ENCODE measurements around the gene EXOSC10.
"Not testable (repeated sequence)": the region's sequence is repeated elsewhere in the genome, so short reads cannot be mapped to it uniquely, and the experiment has no call there.

The EXOSC10 gene

DNA sequence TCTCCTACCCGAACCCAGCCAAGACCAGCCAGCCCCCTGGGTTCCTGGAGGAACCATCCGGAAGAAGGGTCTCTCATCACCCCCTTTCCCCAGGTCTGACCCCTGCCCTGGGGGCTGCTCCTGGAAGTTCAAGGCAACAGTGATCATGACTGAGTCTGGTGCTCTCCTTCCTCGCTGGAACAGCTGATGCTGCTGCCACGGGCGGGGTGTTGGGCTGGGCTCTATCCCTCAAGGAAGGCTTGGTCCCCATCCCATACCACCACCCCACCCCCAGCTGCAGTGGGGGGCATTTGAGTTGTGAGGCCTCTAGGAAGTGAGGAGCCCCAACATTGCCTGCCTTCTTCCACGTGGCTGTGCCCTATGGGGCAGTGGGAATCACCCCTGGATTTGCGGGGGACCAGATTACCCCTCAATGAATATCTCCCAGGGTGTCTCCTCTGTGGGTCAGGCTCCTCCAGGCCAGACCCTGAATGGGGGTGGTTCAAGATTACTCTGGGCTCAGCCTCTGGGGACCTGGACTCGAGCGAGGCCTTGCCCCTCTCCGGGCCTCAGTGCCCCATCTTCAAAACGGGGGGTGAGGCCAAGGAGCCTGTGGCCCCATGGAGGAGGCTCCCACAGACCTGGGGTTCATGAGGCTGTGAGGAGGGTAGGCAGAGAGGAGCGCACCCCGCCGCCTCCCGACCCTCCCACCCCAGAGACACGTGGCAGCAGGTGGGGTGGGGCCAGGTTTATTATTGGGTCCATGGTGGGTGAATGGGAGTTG, 55.4 kb downstream of the EXOSC10 start:
- no peak for DNase-seq (ENCODE audit: low read depth in 2 of 2)

DNA sequence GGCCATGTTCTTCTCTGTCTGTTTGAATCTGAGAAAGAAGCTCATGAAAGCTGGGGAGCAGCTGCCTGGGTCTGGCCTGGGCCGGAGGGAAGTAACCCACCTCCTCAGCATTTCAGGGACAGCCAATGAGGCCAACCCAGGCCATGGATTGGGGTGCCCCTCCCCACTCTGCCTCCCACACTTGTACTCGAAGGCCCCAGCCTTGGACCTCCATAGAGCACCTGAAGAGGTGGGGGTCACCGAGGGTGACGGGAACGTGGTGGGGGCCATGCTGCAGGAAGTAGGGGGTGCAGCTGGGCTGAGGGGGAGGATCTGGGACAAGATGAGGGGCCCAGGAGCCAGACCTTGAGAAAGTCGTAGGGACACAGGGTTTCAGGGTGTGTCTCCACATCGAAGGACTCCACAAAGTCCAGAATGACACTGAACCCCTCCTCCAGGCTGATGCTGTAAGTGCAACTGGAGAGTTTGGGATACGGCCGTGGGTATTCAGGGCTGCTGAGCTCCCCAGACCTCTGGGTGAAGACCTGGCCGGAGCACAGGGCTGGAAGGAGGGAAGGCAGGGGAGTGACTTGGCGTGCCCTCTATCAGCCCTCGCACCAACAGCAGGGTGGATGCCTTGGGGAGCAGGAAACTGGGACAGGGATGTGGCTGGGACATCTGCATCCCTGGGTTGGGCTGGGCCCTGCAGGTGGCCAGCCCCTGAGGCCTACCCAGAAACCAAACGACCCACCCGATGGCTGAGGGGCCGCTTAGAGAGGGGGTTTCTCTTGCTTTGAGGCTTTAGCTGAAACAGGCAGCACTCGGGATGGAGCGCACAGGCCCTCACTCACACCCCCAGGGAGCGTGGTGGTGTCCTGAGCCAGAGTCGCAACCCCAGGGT, 56.4 kb downstream of the EXOSC10 start:
- no peak for DNase-seq (ENCODE audit: low read depth in 2 of 2)

DNA sequence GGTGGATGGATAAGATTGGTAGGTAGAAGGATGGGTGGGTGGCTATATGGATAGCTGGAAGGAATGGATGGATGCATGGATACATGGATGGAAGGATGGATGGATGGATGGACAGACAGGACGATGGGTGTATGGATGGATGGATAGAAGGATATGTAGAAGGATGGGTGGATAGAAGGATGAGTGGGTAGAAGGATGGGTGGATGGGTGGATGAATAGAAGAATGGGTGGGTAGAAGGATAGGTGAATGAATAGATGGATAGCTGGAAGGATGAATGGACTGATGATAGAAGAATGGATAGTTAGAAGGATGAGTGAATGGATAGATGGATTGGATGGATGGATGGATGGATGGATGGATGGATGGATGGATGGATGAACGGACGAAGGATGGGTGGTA, 57.6 kb downstream of the EXOSC10 start:
- DNase-seq (ENCODE audit: low read depth in 2 of 2): no peak

DNA sequence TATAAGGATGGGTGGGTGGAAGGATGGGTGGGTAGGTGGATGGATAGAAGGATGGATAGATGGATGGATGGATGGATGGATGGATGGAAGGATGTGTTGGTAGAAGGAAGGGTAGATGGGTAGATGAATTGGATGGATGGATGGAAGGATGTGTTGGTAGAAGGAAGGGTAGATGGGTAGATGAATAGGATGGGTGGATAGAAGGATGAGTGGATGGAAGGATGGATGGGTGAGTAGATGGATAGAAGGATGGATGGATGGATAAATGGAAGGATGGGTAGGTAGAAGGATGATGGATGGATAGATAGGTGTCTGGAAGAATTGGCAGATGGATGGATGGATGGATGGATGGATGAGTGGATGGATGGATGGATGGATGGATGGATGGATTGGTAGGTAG, 58.6 kb downstream of the EXOSC10 start:
- no peak for DNase-seq (ENCODE audit: low read depth in 2 of 2)

DNA sequence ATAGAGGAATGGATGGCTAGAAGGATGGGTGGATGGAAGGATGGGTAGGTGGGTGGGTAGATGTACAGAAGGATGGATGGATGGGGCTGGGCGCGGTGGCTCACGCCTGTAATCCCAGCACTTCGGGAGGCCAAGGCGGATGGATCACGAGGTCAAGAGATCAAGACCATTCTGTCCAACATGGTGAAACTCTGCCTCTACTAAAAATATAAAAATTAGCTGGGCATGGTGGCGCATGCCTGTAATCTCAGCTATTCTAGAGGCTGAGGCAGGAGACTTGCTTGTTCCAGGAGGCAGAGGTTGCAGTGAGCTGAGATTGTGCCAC, 59.6 kb downstream of the EXOSC10 start:
- not testable (repeated sequence) for DNase-seq (ENCODE audit: low read depth in 2 of 2)

DNA sequence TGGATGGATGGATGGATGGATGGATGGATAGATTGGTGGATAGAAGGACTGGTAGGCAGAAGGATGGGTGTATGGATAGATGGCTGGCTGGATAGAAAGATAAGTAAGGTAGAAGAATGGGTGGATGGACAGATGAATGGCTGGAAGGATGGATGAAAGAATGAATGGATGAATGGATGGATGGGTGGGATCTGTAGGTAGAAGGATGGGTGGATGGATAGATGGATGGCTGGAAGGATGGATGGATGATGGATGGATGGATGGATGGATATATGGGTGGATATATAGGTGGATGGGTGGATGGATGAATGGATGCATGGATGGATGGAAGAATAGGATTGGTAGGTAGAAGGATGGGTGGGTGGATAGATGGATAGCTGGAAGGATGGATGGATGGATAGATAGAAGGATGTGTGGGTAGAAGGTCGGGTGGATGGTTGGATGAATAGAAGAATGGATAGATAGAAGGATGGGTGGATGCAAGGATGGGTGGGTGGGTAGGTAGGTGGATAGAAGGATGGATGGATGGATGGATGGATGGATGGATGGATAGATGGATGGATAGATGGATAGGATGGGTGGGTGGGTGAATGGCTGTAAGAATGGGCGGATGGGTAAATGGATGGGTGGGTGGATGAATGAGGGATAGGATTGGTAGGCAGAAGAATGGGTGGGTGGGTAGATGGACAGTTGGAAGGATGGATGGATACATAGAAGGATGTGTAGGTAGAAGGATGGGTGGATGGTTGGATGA, 60.1 kb downstream of the EXOSC10 start:
- no peak for DNase-seq (ENCODE audit: low read depth in 2 of 2)

DNA sequence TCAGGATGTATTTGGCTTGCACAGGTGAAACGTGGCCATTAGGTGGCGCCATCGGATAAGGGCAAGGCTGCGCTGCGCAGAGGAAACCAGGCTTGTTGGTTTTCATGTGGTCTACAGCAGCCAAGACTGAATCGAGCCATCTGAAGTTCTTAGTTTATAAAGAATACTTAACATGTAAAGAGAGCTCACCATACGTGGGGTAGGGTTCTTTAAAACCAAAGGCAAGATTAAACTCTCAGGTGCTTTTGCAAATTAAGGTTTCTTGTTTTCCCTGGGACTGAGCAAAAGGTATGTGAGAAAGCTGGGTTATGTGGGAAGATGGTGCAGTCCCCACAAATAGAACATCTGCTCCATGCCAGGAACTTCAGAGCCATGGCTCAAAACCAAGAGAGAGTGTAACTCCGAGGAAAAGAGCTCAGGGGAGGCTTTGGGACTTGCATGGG, 61.9 kb downstream of the EXOSC10 start:
- DNase-seq (ENCODE audit: low read depth in 2 of 2): peak; percentile 53 to 75

DNA sequence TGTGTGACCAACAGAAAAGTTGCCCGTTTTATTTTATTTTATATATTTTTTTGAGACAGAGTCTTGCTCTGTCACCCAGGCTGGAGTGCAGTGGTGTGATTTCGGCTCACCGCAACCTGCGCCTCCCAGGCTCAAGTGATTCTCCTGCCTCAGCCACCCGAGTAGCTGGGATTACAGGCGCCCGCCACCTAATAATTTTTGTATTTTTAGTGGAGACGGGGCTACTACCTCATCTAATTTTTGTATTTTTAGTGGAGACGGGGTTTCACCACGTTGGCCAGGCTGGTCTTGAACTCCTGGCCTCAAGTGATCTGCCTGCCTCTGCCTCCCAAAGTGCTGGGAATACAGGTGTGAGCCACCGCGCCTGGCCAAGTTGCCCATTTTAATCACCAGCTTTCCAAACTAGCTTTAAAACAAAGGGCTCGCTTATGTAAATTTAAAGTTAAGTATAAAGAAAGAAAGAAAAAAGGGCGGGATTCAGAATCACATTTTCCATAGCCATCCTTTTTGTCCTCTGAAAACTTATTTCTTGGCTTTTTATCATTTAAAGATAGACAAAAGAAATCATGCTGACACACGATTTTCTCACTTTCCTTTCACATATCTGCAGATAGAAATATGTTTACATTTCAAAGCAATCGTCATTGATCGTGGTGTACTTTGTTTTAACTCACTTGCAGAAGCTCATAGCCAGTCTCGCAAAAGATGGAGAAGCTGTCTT, 62.5 kb downstream of the EXOSC10 start:
- DNase-seq (ENCODE audit: low read depth in 2 of 2): not testable (repeated sequence)

DNA sequence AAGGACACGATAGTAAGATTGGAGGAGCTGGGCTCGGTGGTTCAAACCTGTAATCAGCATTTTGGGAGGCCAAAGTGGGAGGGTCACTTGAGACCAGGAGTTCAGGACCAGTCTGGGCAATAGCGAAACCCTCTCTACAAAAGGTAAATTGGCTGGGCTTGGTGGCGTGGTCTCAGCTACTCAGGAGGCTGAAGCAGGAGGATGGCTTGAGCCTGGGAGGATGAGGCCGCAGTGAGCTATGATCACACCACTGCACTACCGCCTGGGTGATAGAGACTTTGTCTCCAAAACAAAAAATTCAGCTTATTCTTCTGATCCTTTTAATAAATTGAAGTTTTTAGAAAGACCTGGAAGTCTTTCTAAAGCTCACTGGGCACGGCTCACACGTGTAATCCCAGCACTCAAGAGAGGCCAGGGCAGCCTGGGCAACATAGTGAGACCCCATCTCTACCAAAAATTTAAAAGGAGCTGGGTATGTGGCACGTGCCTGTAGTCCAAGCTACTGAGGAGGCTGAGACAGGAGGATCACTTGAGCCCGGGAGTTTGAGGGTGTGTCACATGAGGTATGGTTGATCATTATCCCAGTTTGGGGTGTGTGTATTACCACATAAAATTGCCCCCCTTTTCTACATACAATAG, 67.9 kb downstream of the EXOSC10 start:
- no peak for DNase-seq (ENCODE audit: low read depth in 2 of 2)

DNA sequence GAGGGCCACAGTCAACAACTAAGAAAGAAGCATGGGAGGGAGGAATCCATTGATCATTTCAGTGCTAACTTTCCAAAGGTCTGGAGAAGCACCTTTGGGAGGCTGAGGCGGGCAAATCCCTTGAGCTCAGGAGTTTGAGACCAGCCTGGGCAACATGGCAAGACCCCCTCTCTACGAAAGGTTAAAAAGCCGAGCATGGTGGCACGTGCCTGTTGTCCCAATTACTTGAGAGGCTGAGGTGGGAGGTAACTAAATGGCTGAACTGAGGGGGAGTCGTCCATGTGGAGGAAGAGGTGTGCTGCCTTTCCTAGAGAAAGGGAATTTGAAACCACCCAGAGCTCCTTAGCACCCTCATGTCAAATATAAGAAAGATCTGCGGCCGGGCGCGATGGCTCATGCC, 68.8 kb downstream of the EXOSC10 start:
- no peak for DNase-seq (ENCODE audit: low read depth in 2 of 2)

DNA sequence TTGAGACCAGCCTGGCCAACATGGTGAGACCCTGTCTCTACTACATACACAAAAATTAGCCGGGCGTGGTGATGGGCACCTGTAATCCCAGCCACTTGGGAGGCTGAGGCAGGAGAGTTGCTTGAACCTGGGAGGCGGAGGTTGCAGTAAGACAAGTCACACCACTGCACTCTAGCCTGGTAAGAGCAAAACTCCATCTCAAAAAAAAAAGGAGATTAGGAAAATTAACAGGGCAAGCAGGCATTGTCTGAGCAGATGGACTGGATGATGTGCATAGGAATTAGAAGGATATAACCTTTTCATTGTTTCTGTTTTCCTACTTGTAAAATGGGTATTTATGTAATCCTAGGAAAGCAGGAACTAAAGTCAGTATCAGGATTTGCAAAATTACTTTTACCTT, 71.7 kb downstream of the EXOSC10 start:
- DNase-seq (ENCODE audit: low read depth in 2 of 2): no peak

DNA sequence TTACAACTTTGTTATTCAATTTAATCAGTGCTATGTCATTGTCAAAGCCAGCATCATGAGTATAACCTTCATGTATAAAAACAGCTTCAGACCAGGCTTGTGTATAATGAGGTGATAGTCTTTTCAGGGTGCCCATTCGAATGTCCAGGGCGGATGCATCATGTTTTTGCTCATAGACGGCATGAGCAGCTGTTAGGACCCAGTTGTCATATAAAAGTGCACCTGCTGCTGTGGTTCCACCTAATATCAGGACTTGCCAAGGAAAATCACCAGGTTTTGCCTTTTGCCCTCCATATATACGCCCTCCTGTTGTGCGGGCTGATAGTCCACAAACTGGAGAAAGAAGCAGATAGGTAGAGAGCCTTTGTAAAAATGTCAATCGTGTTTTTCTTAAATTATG, 72.4 kb downstream of the EXOSC10 start:
- no peak for DNase-seq (ENCODE audit: low read depth in 2 of 2)

DNA sequence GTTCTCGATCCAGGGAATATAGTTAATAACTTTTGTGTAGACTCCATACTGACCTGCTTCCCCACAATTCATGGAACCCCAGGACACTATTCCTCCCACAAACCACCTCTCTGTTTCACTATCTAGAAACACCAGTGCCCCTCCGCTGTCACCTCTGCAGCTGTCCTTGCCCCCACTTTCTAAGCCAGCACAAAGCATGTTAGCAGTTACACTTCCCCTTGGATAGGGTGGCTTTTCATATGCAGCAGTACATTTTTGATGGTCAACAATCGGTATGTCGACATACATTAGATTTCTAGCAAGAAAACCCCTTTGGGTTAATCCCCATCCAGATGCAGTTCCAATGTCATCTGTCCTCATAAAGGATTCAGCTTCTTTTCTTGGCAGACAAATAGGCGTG, 72.8 kb downstream of the EXOSC10 start:
- no peak for DNase-seq (ENCODE audit: low read depth in 2 of 2)

DNA sequence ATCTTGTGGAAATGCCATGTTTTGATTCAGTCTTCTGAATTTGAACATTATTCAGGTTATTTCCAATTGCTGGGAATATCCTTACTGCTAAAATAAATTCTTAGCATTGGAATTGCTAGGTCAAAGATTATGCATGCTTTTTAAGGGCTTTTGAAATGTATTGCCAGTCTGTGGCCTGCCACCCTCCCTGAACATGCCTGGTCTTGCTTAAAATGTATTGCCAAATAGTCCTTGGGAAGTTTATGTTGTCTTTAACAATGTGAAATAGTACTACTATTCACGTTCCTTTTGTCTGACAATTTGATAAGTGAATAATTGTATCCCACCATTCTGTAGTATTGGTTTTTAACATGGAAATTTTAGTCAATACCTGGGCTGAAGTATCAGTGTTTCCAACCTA, 73.6 kb downstream of the EXOSC10 start:
- no peak for DNase-seq (ENCODE audit: low read depth in 2 of 2)

DNA sequence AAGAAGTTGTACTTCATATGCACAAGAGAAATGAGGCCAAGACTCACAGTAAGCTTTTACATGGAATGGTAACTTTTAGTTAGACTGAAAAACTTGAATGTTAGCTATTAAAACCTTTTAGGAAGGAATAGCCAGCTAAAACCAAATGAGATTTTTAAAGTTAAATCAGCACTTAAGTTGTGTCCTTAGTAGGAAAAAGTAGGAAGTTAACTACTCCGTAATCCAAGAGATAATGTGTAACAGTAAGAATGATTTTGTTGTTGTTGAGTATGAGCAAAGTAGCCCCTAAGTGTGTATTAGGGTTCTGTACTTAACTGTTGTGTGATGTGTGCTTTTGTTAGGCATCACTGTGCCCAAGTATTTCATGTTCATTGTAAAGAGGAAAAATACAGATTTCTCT, 74.1 kb downstream of the EXOSC10 start:
- DNase-seq (ENCODE audit: low read depth in 2 of 2): no peak

DNA sequence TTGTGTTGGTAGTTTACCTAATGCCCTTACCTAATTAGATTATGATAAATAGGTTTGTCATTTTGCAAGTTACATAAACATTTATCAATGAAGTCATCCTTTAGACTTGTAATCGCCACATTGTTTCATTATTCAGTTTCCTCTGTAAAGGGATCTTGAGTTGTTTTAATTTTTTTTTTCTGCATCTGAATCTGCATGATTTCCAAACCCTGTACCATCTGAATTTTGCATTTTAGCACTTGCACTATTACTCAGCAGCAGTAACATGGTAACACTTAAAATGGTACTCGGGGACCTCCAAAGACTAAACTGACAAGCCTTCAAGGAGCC, 74.8 kb downstream of the EXOSC10 start:
- DNase-seq (ENCODE audit: low read depth in 2 of 2): no peak

DNA sequence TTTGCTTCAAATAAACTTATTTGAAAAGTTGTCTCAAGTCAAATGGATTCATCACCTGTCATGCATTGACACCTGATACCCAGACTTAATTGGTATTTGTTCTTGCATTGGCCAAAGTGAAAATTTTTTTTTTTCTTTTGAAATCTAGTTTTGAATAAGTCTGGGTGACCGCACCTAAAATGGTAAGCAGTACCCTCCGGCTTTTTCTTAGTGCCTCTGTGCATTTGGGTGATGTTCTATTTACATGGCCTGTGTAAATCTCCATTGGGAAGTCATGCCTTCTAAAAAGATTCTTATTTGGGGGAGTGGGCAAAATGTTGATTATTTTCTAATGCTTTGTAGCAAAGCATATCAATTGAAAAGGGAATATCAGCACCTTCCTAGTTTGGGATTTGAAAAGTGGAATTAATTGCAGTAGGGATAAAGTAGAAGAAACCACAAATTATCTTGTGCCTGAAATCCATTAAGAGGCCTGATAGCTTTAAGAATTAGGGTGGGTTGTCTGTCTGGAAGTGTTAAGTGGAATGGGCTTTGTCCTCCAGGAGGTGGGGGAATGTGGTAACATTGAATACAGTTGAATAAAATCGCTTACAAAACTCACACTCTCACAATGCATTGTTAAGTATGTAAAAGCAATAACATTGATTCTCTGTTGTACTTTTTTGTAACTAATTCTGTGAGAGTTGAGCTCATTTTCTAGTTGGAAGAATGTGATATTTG, 75.4 kb downstream of the EXOSC10 start:
- DNase-seq (ENCODE audit: low read depth in 2 of 2): no peak

DNA sequence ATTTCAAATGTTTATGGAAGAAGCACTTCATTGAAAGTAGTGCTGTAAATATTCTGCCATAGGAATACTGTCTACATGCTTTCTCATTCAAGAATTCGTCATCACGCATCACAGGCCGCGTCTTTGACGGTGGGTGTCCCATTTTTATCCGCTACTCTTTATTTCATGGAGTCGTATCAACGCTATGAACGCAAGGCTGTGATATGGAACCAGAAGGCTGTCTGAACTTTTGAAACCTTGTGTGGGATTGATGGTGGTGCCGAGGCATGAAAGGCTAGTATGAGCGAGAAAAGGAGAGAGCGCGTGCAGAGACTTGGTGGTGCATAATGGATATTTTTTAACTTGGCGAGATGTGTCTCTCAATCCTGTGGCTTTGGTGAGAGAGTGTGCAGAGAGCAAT, 76.5 kb downstream of the EXOSC10 start:
- DNase-seq (ENCODE audit: low read depth in 2 of 2): no peak

DNA sequence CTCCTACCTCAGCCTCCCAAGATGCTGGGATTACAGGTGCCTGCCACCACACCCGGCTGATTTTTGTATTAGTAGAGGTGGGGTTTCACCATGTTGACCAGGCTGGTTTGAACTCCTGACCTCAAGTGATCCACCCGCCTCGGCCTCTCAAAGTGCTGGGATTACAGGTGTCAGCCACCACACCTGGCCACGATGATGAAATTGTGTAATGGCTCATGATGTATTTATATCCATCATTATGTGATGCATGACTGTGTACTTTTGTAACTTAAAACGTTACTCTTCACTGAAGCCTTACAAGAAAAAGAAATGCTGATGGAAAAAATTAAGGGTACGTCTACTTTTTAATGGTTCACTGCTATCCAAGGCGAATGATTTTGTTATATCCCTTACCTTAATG, 79.7 kb downstream of the EXOSC10 start:
- no peak for DNase-seq (ENCODE audit: low read depth in 2 of 2)

DNA sequence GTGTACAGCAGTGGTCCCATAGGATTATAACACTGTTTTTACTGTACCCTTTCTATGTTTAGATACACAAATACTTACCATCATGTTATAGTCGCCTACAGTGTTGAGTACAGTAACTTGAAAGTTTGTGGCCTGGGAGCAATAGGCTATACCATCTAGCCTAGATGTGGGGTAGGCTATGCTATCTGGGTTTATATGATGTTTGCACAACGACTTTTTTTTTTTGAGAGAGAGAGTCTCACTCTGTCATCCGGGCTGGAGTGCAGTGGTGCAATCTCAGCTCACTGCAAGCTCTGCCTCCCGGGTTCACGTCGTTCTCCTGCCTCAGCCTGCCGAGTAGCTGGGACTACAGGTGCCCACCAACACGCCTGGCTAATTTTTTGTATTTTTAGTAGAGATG, 80.3 kb downstream of the EXOSC10 start:
- not testable (repeated sequence) for DNase-seq (ENCODE audit: low read depth in 2 of 2)
